H1 (cell line): ENCODE measurements around the gene FGFBP2.

ENCODE experiments used
- ATF2 ChIP-seq: IDR thresholded peaks from 2 replicates; pipeline ENCODE4 v1.6.1; 2012; ENCODE audit warnings: low read length, inconsistent platforms
- EP300 ChIP-seq, 2 experiments: IDR thresholded peaks; 1 replicate in 1 of 2; 2 replicates in 1 of 2; pipeline ENCODE4 v1.6.1; 2011 to 2012; ENCODE audit warnings: low read depth in 2 of 2, low read length in 2 of 2, mild to moderate bottlenecking in 2 of 2, borderline replicate concordance in 1 of 2, inconsistent platforms in 1 of 2, moderate library complexity in 1 of 2
- EZH2 ChIP-seq: fragments of 200-600 bp; sonication (generic); IDR thresholded peaks from 2 replicates; pipeline ENCODE4 v1.7.1; 2012; ENCODE audit warnings: low read depth, mild to moderate bottlenecking, moderate library complexity, low read length, inconsistent platforms; ENCODE audit not compliant: severe bottlenecking
- JUND ChIP-seq: IDR thresholded peaks from 2 replicates; pipeline ENCODE4 v1.6.1; 2011; ENCODE audit warnings: mild to moderate bottlenecking, improper control_type of control experiment, low read length
- POLR2A ChIP-seq, 2 experiments: IDR thresholded peaks; 1 replicate in 1 of 2; 2 replicates in 1 of 2; pipeline ENCODE4 v1.6.1; 2011; ENCODE audit warnings: low read depth in 2 of 2, low read length in 2 of 2, mild to moderate bottlenecking in 2 of 2; ENCODE audit errors: control extremely low read depth in 1 of 2
- TAF1 ChIP-seq: IDR thresholded peaks from 2 replicates; pipeline ENCODE4 v1.6.1; 2011; ENCODE audit warnings: mild to moderate bottlenecking, low read depth, low read length
- TF ChIP-seq, protein P1 (sequence below), 3 experiments: IDR thresholded peaks; 1 replicate in 2 of 3; 2 replicates in 1 of 3; pipeline versions ENCODE4 v1.5.1 to v1.6.1; 2011; ENCODE audit warnings: low read length in 3 of 3, mild to moderate bottlenecking in 3 of 3, inconsistent platforms in 2 of 3, low read depth in 1 of 3, moderate library complexity in 1 of 3; ENCODE audit not compliant: insufficient read depth in 1 of 3; ENCODE audit errors: control extremely low read depth in 1 of 3

DNA sequence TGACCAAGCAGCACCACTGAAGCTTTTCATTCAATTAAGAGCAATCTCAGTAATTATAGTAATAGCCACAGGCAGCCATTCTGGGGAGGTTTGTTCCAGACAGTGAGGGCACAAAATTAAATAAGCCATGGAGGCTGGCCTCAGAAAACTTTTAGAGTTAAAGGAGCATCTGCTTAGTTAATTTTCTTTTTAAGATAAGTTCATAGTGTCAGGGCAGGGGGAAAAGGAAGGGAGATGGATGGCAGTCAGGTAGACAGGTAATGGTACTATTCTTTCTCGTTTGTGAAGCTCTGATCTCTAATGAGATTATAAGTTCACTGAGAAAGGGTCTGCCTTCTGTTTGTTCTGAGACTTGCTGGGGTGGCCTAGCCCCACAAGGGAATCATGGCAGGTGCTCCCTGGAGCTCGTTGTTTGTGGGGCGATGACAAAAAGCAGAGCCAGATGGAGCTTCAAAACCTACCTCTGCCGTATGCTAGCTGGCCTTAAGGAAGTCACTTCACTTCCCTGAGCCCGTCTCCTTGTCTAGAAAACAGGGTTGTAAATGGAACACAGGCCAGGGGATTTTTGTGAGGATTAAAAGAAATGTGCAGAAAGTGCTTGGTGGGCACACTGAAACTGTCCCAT, 44.6 kb upstream of the FGFBP2 start:
- no peak for TF ChIP-seq EZH2
- no peak for TF ChIP-seq TAF1
- TF ChIP-seq, protein P1, sequence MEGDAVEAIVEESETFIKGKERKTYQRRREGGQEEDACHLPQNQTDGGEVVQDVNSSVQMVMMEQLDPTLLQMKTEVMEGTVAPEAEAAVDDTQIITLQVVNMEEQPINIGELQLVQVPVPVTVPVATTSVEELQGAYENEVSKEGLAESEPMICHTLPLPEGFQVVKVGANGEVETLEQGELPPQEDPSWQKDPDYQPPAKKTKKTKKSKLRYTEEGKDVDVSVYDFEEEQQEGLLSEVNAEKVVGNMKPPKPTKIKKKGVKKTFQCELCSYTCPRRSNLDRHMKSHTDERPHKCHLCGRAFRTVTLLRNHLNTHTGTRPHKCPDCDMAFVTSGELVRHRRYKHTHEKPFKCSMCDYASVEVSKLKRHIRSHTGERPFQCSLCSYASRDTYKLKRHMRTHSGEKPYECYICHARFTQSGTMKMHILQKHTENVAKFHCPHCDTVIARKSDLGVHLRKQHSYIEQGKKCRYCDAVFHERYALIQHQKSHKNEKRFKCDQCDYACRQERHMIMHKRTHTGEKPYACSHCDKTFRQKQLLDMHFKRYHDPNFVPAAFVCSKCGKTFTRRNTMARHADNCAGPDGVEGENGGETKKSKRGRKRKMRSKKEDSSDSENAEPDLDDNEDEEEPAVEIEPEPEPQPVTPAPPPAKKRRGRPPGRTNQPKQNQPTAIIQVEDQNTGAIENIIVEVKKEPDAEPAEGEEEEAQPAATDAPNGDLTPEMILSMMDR (IDR thresholded peaks at IDR 0.05; ENCODE audit: control extremely low read depth in 1 of 3, insufficient read depth in 1 of 3, low read depth in 1 of 3, low read length in 3 of 3), result no peak
- TF ChIP-seq EP300 (IDR thresholded peaks at IDR 0.05; ENCODE audit: borderline replicate concordance in 1 of 2, low read depth in 2 of 2, low read length in 2 of 2), result no peak
- TF ChIP-seq JUND, result no peak
- TF ChIP-seq ATF2, result no peak
- no peak for TF ChIP-seq POLR2A (IDR thresholded peaks at IDR 0.05; ENCODE audit: control extremely low read depth in 1 of 2, low read depth in 2 of 2, low read length in 2 of 2)
